ENCODE measurements around the gene AK8. TPM values are rescaled to one million over a fixed set of nuclear protein-coding genes. Genes with fewer than 3 reads are reported as not detected.

AK8 gene
- total and polyA plus RNA-seq, 4 donors, result 0.07 to 0.26 (median 0.11) TPM

DNA sequence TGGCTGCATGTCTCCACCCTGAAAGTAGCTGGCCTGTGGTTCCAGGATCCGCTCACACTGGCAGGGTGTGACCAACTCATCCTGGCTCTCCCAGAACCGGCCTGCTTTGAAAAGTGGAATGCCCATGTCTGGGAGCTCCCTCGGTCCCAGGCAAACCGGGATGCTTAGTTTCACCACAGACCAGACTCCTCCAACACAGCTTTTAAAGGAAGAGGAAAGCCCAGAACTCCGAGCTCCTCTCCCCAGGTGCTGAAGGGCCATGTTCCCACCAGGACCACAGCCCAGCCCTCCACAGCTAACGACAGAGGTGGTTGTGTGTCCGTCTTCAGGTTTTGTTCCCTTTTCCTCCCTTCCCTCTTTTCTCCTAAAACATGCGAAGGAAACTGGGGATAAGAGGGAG is 169.8 kb downstream of the AK8 start:
- DNase-seq (ENCODE audit: low spot score), result no peak
- TF ChIP-seq, protein P1, sequence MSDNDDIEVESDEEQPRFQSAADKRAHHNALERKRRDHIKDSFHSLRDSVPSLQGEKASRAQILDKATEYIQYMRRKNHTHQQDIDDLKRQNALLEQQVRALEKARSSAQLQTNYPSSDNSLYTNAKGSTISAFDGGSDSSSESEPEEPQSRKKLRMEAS (IDR thresholded peaks at IDR 0.05), result no peak
- no peak for TF ChIP-seq NR2F2 (IDR thresholded peaks at IDR 0.05)
- no peak for TF ChIP-seq RXRA (IDR thresholded peaks at IDR 0.05)
- TF ChIP-seq, protein P2, sequence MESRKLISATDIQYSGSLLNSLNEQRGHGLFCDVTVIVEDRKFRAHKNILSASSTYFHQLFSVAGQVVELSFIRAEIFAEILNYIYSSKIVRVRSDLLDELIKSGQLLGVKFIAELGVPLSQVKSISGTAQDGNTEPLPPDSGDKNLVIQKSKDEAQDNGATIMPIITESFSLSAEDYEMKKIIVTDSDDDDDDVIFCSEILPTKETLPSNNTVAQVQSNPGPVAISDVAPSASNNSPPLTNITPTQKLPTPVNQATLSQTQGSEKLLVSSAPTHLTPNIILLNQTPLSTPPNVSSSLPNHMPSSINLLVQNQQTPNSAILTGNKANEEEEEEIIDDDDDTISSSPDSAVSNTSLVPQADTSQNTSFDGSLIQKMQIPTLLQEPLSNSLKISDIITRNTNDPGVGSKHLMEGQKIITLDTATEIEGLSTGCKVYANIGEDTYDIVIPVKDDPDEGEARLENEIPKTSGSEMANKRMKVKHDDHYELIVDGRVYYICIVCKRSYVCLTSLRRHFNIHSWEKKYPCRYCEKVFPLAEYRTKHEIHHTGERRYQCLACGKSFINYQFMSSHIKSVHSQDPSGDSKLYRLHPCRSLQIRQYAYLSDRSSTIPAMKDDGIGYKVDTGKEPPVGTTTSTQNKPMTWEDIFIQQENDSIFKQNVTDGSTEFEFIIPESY (IDR thresholded peaks at IDR 0.05), result no peak
- no peak for TF ChIP-seq EGR1 (IDR thresholded peaks at IDR 0.05; ENCODE audit: low read depth in 2 of 2)
- Histone ChIP-seq H3K27me3 (ENCODE audit: control insufficient read depth in 4 of 4, insufficient read depth in 4 of 4, low read length in 3 of 4) (peaks cover 0 to 6% (median 0%) of the 10 kb centered on the region in 4 donors), H3K4me3 (ENCODE audit: low read depth in 1 of 3, low read length in 3 of 3) (no peak overlapping the region), H3K9me3 (ENCODE audit: control insufficient read depth in 4 of 4, low read length in 3 of 4) (no peaks in the 10 kb centered on the region), H3K36me3 (ENCODE audit: control insufficient read depth in 4 of 4, insufficient read depth in 3 of 4, low read depth in 1 of 4, low read length in 3 of 4) (no peaks in the 10 kb centered on the region), H3K4me1 (ENCODE audit: control insufficient read depth in 4 of 4, insufficient read depth in 4 of 4, low read length in 3 of 4) (no peaks in the 10 kb centered on the region), H3K9ac (ENCODE audit: low read depth in 1 of 2, low read length in 2 of 2) (no peak overlapping the region), H3K27ac (ENCODE audit: low read depth in 1 of 2, low read length in 2 of 2) (no peak overlapping the region)
- WGBS, result 77% methylated on average over 8 of the region's 8 CpGs

DNA sequence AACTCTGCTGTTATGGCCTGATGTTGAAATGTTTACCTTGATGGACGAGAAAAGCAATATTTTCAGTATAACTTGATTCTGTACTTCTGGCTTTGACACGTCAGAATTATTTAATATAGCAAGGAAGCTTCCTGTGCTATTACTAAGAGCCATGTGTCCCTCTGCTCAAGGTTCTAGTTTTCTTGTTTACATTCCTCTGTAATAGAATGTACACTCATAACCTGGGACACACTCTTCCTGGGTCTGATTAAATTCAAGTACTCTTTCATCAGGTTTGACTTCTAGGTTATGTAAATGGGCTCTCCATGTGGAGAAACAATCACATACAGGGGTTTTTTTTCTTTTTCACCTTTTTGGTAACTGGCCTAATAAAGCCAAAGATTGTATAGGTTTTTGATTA is 174.7 kb downstream of the AK8 start:
- DNase-seq (ENCODE audit: low spot score), result no peak
- peaks cover 0 to under 1% (median under 1%) of the 10 kb centered on the region in 4 donors for H3K9me3 ChIP-seq (ENCODE audit: control insufficient read depth in 4 of 4, low read length in 3 of 4)
- H3K4me3 ChIP-seq (ENCODE audit: low read depth in 1 of 3, low read length in 3 of 3), result no peak overlapping the region
- no peaks in the 10 kb centered on the region for H3K4me1 ChIP-seq (ENCODE audit: control insufficient read depth in 4 of 4, insufficient read depth in 4 of 4, low read length in 3 of 4)
- H3K27ac ChIP-seq (ENCODE audit: low read depth in 1 of 2, low read length in 2 of 2), result no peak overlapping the region
- TF ChIP-seq TAF1 (conservative IDR thresholded peaks at IDR 0.05) (no peak), NR2F2 (IDR thresholded peaks at IDR 0.05) (no peak), SP1 (IDR thresholded peaks at IDR 0.05) (no peak), HNF4A (conservative IDR thresholded peaks at IDR 0.05) (no peak), RAD21 (IDR thresholded peaks at IDR 0.05) (no peak), RXRA (IDR thresholded peaks at IDR 0.05) (no peak), FOXA2 (IDR thresholded peaks at IDR 0.05) (no peak), GABPA (IDR thresholded peaks at IDR 0.05 in 1 of 2, conservative IDR thresholded peaks at IDR 0.05 in 1 of 2) (no peak), FOXA1 (IDR thresholded peaks at IDR 0.05) (no peak)
- TF ChIP-seq, protein P2 (IDR thresholded peaks at IDR 0.05), result no peak
- TF ChIP-seq, protein P3, sequence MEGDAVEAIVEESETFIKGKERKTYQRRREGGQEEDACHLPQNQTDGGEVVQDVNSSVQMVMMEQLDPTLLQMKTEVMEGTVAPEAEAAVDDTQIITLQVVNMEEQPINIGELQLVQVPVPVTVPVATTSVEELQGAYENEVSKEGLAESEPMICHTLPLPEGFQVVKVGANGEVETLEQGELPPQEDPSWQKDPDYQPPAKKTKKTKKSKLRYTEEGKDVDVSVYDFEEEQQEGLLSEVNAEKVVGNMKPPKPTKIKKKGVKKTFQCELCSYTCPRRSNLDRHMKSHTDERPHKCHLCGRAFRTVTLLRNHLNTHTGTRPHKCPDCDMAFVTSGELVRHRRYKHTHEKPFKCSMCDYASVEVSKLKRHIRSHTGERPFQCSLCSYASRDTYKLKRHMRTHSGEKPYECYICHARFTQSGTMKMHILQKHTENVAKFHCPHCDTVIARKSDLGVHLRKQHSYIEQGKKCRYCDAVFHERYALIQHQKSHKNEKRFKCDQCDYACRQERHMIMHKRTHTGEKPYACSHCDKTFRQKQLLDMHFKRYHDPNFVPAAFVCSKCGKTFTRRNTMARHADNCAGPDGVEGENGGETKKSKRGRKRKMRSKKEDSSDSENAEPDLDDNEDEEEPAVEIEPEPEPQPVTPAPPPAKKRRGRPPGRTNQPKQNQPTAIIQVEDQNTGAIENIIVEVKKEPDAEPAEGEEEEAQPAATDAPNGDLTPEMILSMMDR (IDR thresholded peaks at IDR 0.05; ENCODE audit: low read depth, low read length, missing input control), result no peak
- H3K27me3 ChIP-seq (ENCODE audit: control insufficient read depth in 4 of 4, insufficient read depth in 4 of 4, low read length in 3 of 4), result peaks cover 0 to 4% (median 0%) of the 10 kb centered on the region in 4 donors
- H3K36me3 ChIP-seq (ENCODE audit: control insufficient read depth in 4 of 4, insufficient read depth in 3 of 4, low read depth in 1 of 4, low read length in 3 of 4), result no peaks in the 10 kb centered on the region
- WGBS, result 59% methylated on average over 2 of the region's 2 CpGs
- no peak overlapping the region for H3K9ac ChIP-seq (ENCODE audit: low read depth in 1 of 2, low read length in 2 of 2)
